Astrocyte (in vitro differentiated cells and primary cell): ENCODE results near the gene PRR35.

Experiments
- CTCF ChIP-seq: IDR thresholded peaks from 2 replicates; pipeline ENCODE4 v1.5.1; 2011; ENCODE audit warnings: low read depth, mild to moderate bottlenecking, inconsistent platforms, low read length, moderate library complexity; ENCODE audit not compliant: insufficient read depth
- EZH2 ChIP-seq: IDR thresholded peaks from 2 replicates; pipeline ENCODE4 v1.6.1; 2012; ENCODE audit warnings: mild to moderate bottlenecking, low read length, inconsistent platforms; ENCODE audit not compliant: insufficient read depth

DNA sequence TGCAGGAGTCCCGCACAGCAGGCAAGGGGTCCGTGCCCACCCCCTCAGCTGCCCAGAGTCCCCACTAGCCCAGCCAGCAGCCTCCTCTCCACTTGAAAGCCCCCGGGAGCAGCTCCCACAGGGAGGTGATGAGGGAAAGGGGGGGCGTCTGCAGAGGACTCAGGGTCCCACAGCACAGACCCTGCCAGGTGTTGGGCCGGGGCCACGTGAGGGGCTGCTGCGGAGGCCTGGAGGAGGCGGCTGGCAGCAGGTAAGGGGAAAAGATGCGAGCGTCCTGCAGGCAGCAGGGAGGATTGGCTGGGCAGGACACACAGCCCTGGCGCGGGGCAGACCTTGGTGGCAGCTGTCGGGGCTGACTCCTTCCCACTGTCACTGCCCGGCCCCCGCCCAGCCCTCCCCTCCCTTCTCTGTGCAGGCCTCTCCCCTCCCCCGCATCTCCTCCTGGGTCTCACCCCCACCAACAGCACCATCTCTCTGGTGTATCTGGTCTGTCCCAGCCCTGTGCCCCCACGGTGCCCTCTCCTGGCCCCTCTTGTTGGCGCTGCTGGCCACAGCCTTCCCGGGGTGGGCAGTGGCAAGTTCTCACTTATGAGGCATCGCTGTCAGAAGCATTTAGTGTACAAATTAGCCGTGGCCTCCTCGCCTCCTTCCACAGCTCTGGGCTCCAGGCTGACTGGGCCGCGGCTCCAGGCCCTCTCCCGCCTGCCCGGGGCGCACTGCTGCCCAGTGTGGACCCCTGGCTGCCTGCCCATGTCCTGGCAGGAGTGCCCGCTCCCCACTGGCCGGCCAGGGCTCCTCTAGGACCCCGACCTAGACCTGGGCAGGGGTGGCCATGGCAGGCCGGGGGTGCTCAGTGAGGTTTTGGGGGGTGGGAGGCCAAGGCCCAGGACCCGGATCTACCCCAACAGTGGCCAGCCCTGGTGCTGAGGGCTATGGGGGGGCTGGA lies 4.4 kb upstream of the PRR35 start:
- TF ChIP-seq CTCF (no peak), EZH2 (no peak)
